Endothelial cell of umbilical vein (primary cell): Measurements from ENCODE around the gene POLA1. TPM values are rescaled to one million over a fixed set of nuclear protein-coding genes. Genes with fewer than 3 reads are reported as not detected.

Experiments used
- BruUV-seq: library from RNA; stranded (reverse); fragments of 400-500 nt; replicated peaks from 2 replicates; lab custom pipeline; 2021; lab: Mats Ljungman, UMichigan
- CTCF ChIA-PET: fragments of 300-600, 350-600 bp; sonication (Branson Sonifier 250); formaldehyde crosslinking; loops from one replicate; lab custom pipeline; 2021; ENCODE audit warnings: antibody characterized with exemption, inconsistent platforms; lab: Charles Lee
- POLR2A ChIA-PET: fragments of 300-600, 350-600 bp; sonication (Branson Sonifier 250); formaldehyde crosslinking; loops from one replicate; lab custom pipeline; 2021; ENCODE audit warnings: antibody characterized with exemption, inconsistent platforms; lab: Charles Lee
- DNase-seq: peaks from one replicate; pipeline ENCODE4 v3.0.0-alpha.2; 2011; ENCODE audit warnings: low read depth, low spot score
- FAIRE-seq: peaks from 2 replicates; lab custom pipeline; 2011; peaks lifted over from hg19 to GRCh38; lab: Jason Lieb, UNC
- H2AFZ ChIP-seq: 2 replicates; pipeline ENCODE4 v1.6.0; 2012; ENCODE audit warnings: low read depth, low read length, control low read depth, inconsistent platforms
- H3K27ac ChIP-seq: 2 replicates; pipeline ENCODE4 v1.5.1; 2011; ENCODE audit warnings: low read depth, mild to moderate bottlenecking, control low read depth, low read length, moderate library complexity; ENCODE audit not compliant: insufficient read depth
- H3K27me3 ChIP-seq, 2 experiments: 2 replicates each; pipeline versions ENCODE4 v1.6.0 to v1.6.1; 2011; ENCODE audit warnings: low read length in 2 of 2, mixed read lengths in 1 of 2; ENCODE audit not compliant: control insufficient read depth in 2 of 2, insufficient read depth in 2 of 2
- H3K36me3 ChIP-seq, 2 experiments: 2 replicates in 1 of 2; 3 replicates in 1 of 2; pipeline ENCODE4 v1.5.1; 2011; ENCODE audit warnings: low read length in 2 of 2, mild to moderate bottlenecking in 1 of 2, moderate library complexity in 1 of 2; ENCODE audit not compliant: control insufficient read depth in 2 of 2, insufficient read depth in 2 of 2; ENCODE audit errors: extremely low read depth in 1 of 2
- H3K4me1 ChIP-seq: 3 replicates; pipeline ENCODE4 v1.5.1; 2011; ENCODE audit warnings: mild to moderate bottlenecking, low read length; ENCODE audit not compliant: control insufficient read depth, insufficient read depth; ENCODE audit errors: extremely low read depth
- H3K4me2 ChIP-seq: 2 replicates; pipeline ENCODE4 v1.6.1; 2011; ENCODE audit warnings: low read length, control low read depth, mixed read lengths; ENCODE audit not compliant: insufficient read depth
- H3K4me3 ChIP-seq, 3 experiments: fragments of 200-600 bp in 1 of 3; sonication (generic), shearing (Covaris generic) in 1 of 3; replicated peaks in 1 of 3; 2 replicates each; pipeline ENCODE4 v1.5.1; 2011 to 2016; ENCODE audit warnings: control low read depth in 3 of 3, low read length in 3 of 3, mild to moderate bottlenecking in 2 of 3, inconsistent platforms in 1 of 3, low read depth in 1 of 3, moderate library complexity in 1 of 3; ENCODE audit not compliant: insufficient read depth in 1 of 3
- H3K79me2 ChIP-seq: 2 replicates; pipeline ENCODE4 v1.6.0; 2012; ENCODE audit warnings: low read length, inconsistent platforms; ENCODE audit not compliant: control insufficient read depth, insufficient read depth
- H3K9ac ChIP-seq: replicated peaks from 2 replicates; pipeline ENCODE3; 2011; ENCODE audit warnings: low read length, control low read depth; ENCODE audit not compliant: insufficient read depth; ENCODE audit errors: extremely low read depth
- H3K9me1 ChIP-seq: replicated peaks from 3 replicates; pipeline ENCODE4 v1.6.0; 2011; ENCODE audit warnings: mild to moderate bottlenecking, low read length; ENCODE audit not compliant: control insufficient read depth, insufficient read depth; ENCODE audit errors: extremely low read depth
- H3K9me3 ChIP-seq: replicated peaks from 2 replicates; pipeline ENCODE4 v1.5.1; 2012; ENCODE audit warnings: low read length, inconsistent platforms; ENCODE audit not compliant: control insufficient read depth, insufficient read depth
- H4K20me1 ChIP-seq: replicated peaks from 2 replicates; pipeline ENCODE3; 2011; ENCODE audit warnings: mild to moderate bottlenecking, low read length; ENCODE audit not compliant: control insufficient read depth, insufficient read depth; ENCODE audit errors: extremely low read depth
- CTCF ChIP-seq, 2 donors: IDR thresholded peaks; 1 replicate in 1 of 2; 2 replicates in 1 of 2; pipeline ENCODE4 v1.5.1; 2011; ENCODE audit warnings: low read length in 2 of 2, mild to moderate bottlenecking in 2 of 2, moderate library complexity in 2 of 2, control low read depth in 1 of 2, inconsistent platforms in 1 of 2, low read depth in 1 of 2; ENCODE audit not compliant: insufficient read depth in 1 of 2; ENCODE audit errors: extremely low read depth in 1 of 2
- EZH2 ChIP-seq: IDR thresholded peaks from 2 replicates; pipeline ENCODE4 v1.6.1; 2012; ENCODE audit warnings: borderline replicate concordance, low read depth, mild to moderate bottlenecking, moderate library complexity, low read length, inconsistent platforms; ENCODE audit not compliant: severe bottlenecking
- FOS ChIP-seq: IDR thresholded peaks from 2 replicates; pipeline ENCODE4 v1.6.1; 2011; ENCODE audit warnings: mild to moderate bottlenecking, low read length, moderate library complexity, borderline replicate concordance; ENCODE audit not compliant: insufficient read depth
- GATA2 ChIP-seq: IDR thresholded peaks from 2 replicates; pipeline ENCODE4 v1.7.0; 2011; ENCODE audit warnings: low read depth, mild to moderate bottlenecking, moderate library complexity, mixed read lengths, low read length; ENCODE audit not compliant: insufficient read length, insufficient read depth
- JUN ChIP-seq: IDR thresholded peaks from 2 replicates; pipeline ENCODE4 v1.6.1; 2011; ENCODE audit warnings: borderline replicate concordance, low read depth; ENCODE audit not compliant: insufficient read length, insufficient read depth
- MAX ChIP-seq: IDR thresholded peaks from 2 replicates; pipeline ENCODE4 v1.6.1; 2011; ENCODE audit not compliant: insufficient read depth, insufficient read length
- MYC ChIP-seq: IDR thresholded peaks from one replicate; pipeline ENCODE4 v1.6.1; 2011; ENCODE audit warnings: mild to moderate bottlenecking, low read depth, low read length
- POLR2A ChIP-seq: IDR thresholded peaks from 2 replicates; pipeline ENCODE4 v1.6.1; 2012; ENCODE audit warnings: low read depth, mild to moderate bottlenecking, control low read depth, low read length
- POLR2AphosphoS5 ChIP-seq: IDR thresholded peaks from 2 replicates; pipeline ENCODE4 v1.6.1; 2012; ENCODE audit warnings: low read depth, mild to moderate bottlenecking, control low read depth, low read length, moderate library complexity; ENCODE audit not compliant: insufficient read depth
- dilution Hi-C: fragments of 300-500 bp; cut with MboI; formaldehyde crosslinking; loops from one replicate; pipeline ENCODE4 v1.15.0; 2019; ENCODE audit warnings: low sequenced_read_pairs; ENCODE audit not compliant: extremely low pct_ligation_motif_present
- intact Hi-C: fragments of 100-400 bp; cut with micrococcal nuclease; formaldehyde crosslinking; loops from one replicate; pipeline ENCODE4 v1.10.0; 2022
- polyA plus RNA-seq, 4 experiments: library from polyadenylated mRNA; depleted of rRNA in 3 of 4; stranded (reverse) in 3 of 4; unstranded in 1 of 4; fragments of >200 nt; gene quantifications; 2 replicates each; pipeline versions ENCODE4 v1.2.1 to v1.2.3, GENCODE V29; 2011 to 2012; ENCODE audit warnings: missing spikeins in 1 of 4
- total RNA-seq: library from RNA; stranded (reverse); gene quantifications from 2 replicates; pipeline ENCODE4 v1.2.3, GENCODE V29; 2021

POLA1 gene
- total and polyA plus RNA-seq, 2 donors (not counting 3 experiments of a cell fraction or from before 2014, with no cell fraction given), result 1.8 to 18.6 TPM

- no TSS peak for BruUV-seq
- Histone ChIP-seq H3K27ac (no peak overlapping the region), H3K36me3 (no peaks in the 10 kb centered on the region), H3K9ac (no peak overlapping the region), H3K4me1 (no peaks in the 10 kb centered on the region), H3K9me3 (no peaks in the 10 kb centered on the region), H2AFZ (no peak overlapping the region), H3K4me3 (no peak overlapping the region), H3K79me2 (no peaks in the 10 kb centered on the region), H4K20me1 (no peaks in the 10 kb centered on the region), H3K4me2 (no peak overlapping the region), H3K27me3 (no peaks in the 10 kb centered on the region), H3K9me1 (no peaks in the 10 kb centered on the region)
- dilution Hi-C loops (no loop called here), intact Hi-C loops (no loop called here)
- no peak for TF ChIP-seq EZH2
- TF ChIP-seq POLR2A, result no peak
- no peak for TF ChIP-seq MYC
- TF ChIP-seq GATA2, result no peak
- no peak for TF ChIP-seq MAX
- no peak for TF ChIP-seq CTCF (IDR thresholded peaks at IDR 0.05; ENCODE audit: extremely low read depth in 1 of 2, insufficient read depth in 1 of 2, low read depth in 1 of 2, low read length in 2 of 2)
- no peak for TF ChIP-seq JUN
- TF ChIP-seq FOS, result no peak
- TF ChIP-seq POLR2AphosphoS5, result no peak
- ChIA-PET POLR2A (no interaction called here), CTCF (interaction anchor here (1.0 to 1.3 kb wide), 2 partner anchors 9 to 39 kb away, joined by 3 read pairs; no protein-coding TSS in a partner anchor)
- DNase-seq (no peak), FAIRE-seq (no peak)
These were observed 105.4 kb downstream of the POLA1 start for GRCh38 chrX:24799078-24799477.
